Measurements from ENCODE around the gene SENP1.

DNA sequence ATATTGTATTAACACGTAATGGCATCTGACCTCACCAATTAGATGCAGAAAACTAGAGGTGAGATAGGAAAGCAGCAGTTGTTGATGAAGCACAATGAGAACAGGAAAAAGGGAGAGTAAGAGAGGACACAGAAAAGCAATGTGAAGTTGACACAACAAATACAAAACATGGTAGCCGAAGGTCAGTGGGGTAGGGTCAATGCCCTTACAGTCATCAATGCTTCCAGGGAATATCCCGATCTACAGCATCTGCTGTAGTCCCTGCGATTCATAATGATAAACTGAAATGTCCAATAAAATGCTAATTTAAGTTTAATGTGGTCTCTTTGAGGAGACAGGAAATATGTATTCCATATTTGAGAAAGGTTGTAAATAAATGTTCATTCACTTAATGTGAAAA lies 98.7 kb downstream of the SENP1 start:
- no peak for TF ChIP-seq FOXP2 (optimal IDR thresholded peaks at IDR 0.05; ENCODE audit: control extremely low read depth, extremely low read length, insufficient read depth)
- TF ChIP-seq POLR2AphosphoS5 (IDR thresholded peaks at IDR 0.05; ENCODE audit: borderline replicate concordance, low read depth, low read length), result no peak

Measured in SK-N-MC (cell line).